ENCODE data around the gene CTNNAL1. TPM values are rescaled to one million over a fixed set of nuclear protein-coding genes. Genes with fewer than 3 reads are reported as not detected.

CTNNAL1 gene
- total RNA-seq, 4 donors from 2014 or later: 59.6 to 88.9 (median 69.6) TPM

GRCh38 chr9:109005678-109006077 lies 7.6 kb downstream of the CTNNAL1 start:
- H3K27me3 ChIP-seq: no peaks in the 10 kb centered on the region
- TF ChIP-seq POLR2A (IDR thresholded peaks at IDR 0.05; ENCODE audit: low read depth): no peak
- TF ChIP-seq EP300 (IDR thresholded peaks at IDR 0.05): no peak
- TF ChIP-seq POLR2AphosphoS5 (IDR thresholded peaks at IDR 0.05): no peak
- TF ChIP-seq CTCF (IDR thresholded peaks at IDR 0.05): no peak
- H3K36me3 ChIP-seq: no peaks in the 10 kb centered on the region
- no peak overlapping the region for H3K4me3 ChIP-seq
- H3K4me1 ChIP-seq: peaks cover 22 to 37% (median 27%) of the 10 kb centered on the region in 4 donors
- no peak for DNase-seq (ENCODE audit: extremely low spot score)
- intact Hi-C loops (cut with DNase I): no loop called here
- H3K9me3 ChIP-seq: peaks cover 0 to 10% (median 8%) of the 10 kb centered on the region in 4 donors
- WGBS: 72% methylated on average over 3 of the region's 3 CpGs
- H3K27ac ChIP-seq (replicated peaks in 1 of 4): peak overlapping the region in 1 of 4 donors; percentile 9

DNA sequence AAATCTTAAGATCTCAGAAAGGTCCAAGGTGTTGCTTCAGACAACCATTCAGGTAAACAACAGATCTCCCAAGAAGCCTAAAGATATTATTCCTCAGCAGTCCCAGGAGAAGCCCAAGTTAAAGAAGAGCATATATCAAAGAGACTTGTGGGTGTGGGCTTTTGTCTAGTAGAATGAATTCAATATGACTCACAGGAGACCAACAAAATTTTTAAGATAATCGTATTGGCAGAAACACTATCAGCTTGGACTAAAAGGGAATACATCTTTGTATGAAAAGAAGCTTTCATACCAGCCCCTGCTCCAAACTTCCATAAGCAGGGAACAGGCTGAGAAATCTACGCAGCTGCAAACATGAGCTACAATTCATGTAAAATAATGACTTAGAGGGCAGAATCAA lies 10.2 kb downstream of the CTNNAL1 start:
- no peaks in the 10 kb centered on the region for H3K36me3 ChIP-seq
- DNase-seq (ENCODE audit: extremely low spot score): no peak
- H3K4me3 ChIP-seq: no peak overlapping the region
- TF ChIP-seq POLR2A (IDR thresholded peaks at IDR 0.05; ENCODE audit: low read depth) (no peak), POLR2AphosphoS5 (IDR thresholded peaks at IDR 0.05) (no peak), CTCF (IDR thresholded peaks at IDR 0.05) (no peak), EP300 (IDR thresholded peaks at IDR 0.05) (no peak)
- intact Hi-C loops (cut with DNase I): no loop called here
- WGBS: 96% methylated on average over 2 of the region's 2 CpGs
- peaks cover 8 to 21% (median 13%) of the 10 kb centered on the region in 4 donors for H3K4me1 ChIP-seq
- H3K27me3 ChIP-seq: no peaks in the 10 kb centered on the region
- no peak overlapping the region for H3K27ac ChIP-seq (replicated peaks in 1 of 4)
- peaks cover 0 to 10% (median 8%) of the 10 kb centered on the region in 4 donors for H3K9me3 ChIP-seq

GRCh38 chr9:109002141-109002540 lies 11.2 kb downstream of the CTNNAL1 start:
- Histone ChIP-seq H3K27ac (replicated peaks in 1 of 4) (no peak overlapping the region), H3K27me3 (no peaks in the 10 kb centered on the region), H3K9me3 (peaks cover 0 to 10% (median 8%) of the 10 kb centered on the region in 4 donors), H3K4me1 (peaks cover 6 to 13% (median 9%) of the 10 kb centered on the region in 4 donors), H3K4me3 (no peak overlapping the region), H3K36me3 (no peaks in the 10 kb centered on the region)
- intact Hi-C loops (cut with DNase I): no loop called here
- DNase-seq (ENCODE audit: extremely low spot score): no peak
- TF ChIP-seq EP300 (IDR thresholded peaks at IDR 0.05): no peak
- no peak for TF ChIP-seq CTCF (IDR thresholded peaks at IDR 0.05)
- TF ChIP-seq POLR2AphosphoS5 (IDR thresholded peaks at IDR 0.05): no peak
- no peak for TF ChIP-seq POLR2A (IDR thresholded peaks at IDR 0.05; ENCODE audit: low read depth)
- 85% methylated on average over 4 of the region's 4 CpGs for WGBS

DNA sequence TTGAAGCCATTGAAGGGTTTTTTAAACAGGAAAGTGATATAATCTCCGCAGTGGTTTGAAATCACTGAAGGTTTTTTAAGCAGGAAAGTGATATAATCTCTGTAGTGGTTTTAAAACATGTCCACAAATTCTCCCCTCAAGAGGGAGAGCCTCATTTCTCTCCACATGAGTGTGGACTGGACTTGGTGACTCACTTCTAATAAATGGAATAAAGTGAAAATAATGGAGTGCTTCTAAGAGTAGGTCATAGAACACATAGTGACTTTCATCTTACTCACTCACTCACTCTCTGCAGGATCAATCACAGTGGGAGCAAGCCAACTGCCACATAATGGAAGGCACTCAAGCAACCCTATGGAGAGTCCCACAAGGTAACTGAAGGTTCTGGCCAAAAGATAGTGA lies 12.0 kb downstream of the CTNNAL1 start:
- no peak overlapping the region for H3K4me3 ChIP-seq
- H3K4me1 ChIP-seq: peaks cover 3 to 19% (median 11%) of the 10 kb centered on the region in 4 donors
- no peaks in the 10 kb centered on the region for H3K36me3 ChIP-seq
- peaks cover 0 to 10% (median 8%) of the 10 kb centered on the region in 4 donors for H3K9me3 ChIP-seq
- no peak for TF ChIP-seq EP300 (IDR thresholded peaks at IDR 0.05)
- TF ChIP-seq POLR2A (IDR thresholded peaks at IDR 0.05; ENCODE audit: low read depth): no peak
- no peak for TF ChIP-seq POLR2AphosphoS5 (IDR thresholded peaks at IDR 0.05)
- TF ChIP-seq CTCF (IDR thresholded peaks at IDR 0.05): no peak
- no peak for DNase-seq (ENCODE audit: extremely low spot score)
- no peaks in the 10 kb centered on the region for H3K27me3 ChIP-seq
- 80% methylated on average over 1 of the region's 1 CpG for WGBS
- H3K27ac ChIP-seq (replicated peaks in 1 of 4): no peak overlapping the region
- intact Hi-C loops (cut with DNase I): no loop called here

GRCh38 chr9:108997112-108997511 lies 16.2 kb downstream of the CTNNAL1 start:
- TF ChIP-seq POLR2A (IDR thresholded peaks at IDR 0.05; ENCODE audit: low read depth): no peak
- no peak for TF ChIP-seq EP300 (IDR thresholded peaks at IDR 0.05)
- TF ChIP-seq CTCF (IDR thresholded peaks at IDR 0.05): no peak
- no peak for TF ChIP-seq POLR2AphosphoS5 (IDR thresholded peaks at IDR 0.05)
- peaks cover 14 to 23% (median 15%) of the 10 kb centered on the region in 4 donors for H3K4me1 ChIP-seq
- no peaks in the 10 kb centered on the region for H3K36me3 ChIP-seq
- H3K27me3 ChIP-seq: no peaks in the 10 kb centered on the region
- DNase-seq (ENCODE audit: extremely low spot score): no peak
- intact Hi-C loops (cut with DNase I): no loop called here
- H3K4me3 ChIP-seq: no peak overlapping the region
- WGBS: 68% methylated on average over 1 of the region's 1 CpG
- peak overlapping the region in 2 of 4 donors; percentile 1 to 26 for H3K27ac ChIP-seq (replicated peaks in 1 of 4)
- H3K9me3 ChIP-seq: no peaks in the 10 kb centered on the region

Data from esophagus muscularis mucosa (tissue), 4 donors.